ENCODE measurements around the gene NPAS2.

NPAS2 gene

DNA sequence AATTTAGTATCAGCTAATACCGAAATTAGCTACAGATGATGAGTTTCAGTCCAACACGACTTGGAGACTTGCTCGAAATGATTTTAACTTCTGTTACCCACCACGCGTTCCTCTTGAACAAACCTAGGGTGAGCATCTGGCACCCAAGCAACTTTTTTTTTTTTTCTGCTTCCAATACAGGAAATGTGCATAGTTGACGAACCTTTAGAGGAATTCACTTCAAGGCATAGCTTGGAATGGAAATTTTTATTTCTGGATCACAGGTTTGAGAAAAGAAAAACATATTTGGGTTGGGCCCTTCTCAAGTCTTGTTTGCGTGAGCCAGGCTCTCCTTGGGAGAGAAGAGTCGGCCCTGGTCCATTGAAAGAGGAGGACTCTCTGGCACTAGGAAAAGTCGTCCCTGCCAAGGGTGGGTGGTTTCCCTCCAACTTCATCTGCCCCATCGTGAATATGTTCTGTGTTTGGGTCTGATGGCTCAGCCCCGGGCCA lies 144.8 kb downstream of the NPAS2 start:
- Histone ChIP-seq H3K36me3 (ENCODE audit: control insufficient read depth in 2 of 2, insufficient read depth in 2 of 2, low read length in 2 of 2) (peaks cover 2 to 5% of the 10 kb centered on the region in 2 donors), H3K27ac (ENCODE audit: low read depth in 2 of 2, low read length in 2 of 2) (no peak overlapping the region), H3K4me3 (ENCODE audit: low read length in 2 of 2) (no peak overlapping the region), H3K27me3 (ENCODE audit: control insufficient read depth in 2 of 2, insufficient read depth in 2 of 2, low read length in 2 of 2) (no peaks in the 10 kb centered on the region), H3K9me3 (ENCODE audit: control insufficient read depth in 2 of 2, low read length in 2 of 2) (no peaks in the 10 kb centered on the region), H3K9ac (ENCODE audit: low read depth in 1 of 2, low read length in 2 of 2) (no peak overlapping the region), H3K4me1 (ENCODE audit: control insufficient read depth in 2 of 2, insufficient read depth in 2 of 2, low read length in 2 of 2) (no peaks in the 10 kb centered on the region)

DNA sequence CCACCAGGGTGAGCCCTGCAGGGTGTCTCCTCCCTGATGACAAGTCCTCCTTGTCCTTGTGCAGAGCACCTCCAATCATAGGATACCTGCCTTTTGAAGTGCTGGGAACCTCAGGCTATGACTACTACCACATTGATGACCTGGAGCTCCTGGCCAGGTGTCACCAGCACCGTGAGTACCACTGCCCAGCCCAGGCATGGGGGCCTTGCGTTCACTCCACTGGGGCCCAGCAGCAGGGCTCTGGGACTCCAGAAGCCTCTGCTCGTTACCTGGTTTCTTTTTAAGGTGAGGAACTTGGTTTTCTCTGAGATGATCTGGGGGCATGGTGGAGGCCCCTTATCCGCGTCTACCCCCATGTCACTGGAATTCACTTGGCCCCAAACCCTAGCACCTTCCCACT lies 145.7 kb downstream of the NPAS2 start:
- H3K4me3 ChIP-seq (ENCODE audit: low read length in 2 of 2), result no peak overlapping the region
- H3K4me1 ChIP-seq (ENCODE audit: control insufficient read depth in 2 of 2, insufficient read depth in 2 of 2, low read length in 2 of 2), result no peaks in the 10 kb centered on the region
- no peak overlapping the region for H3K9ac ChIP-seq (ENCODE audit: low read depth in 1 of 2, low read length in 2 of 2)
- H3K27me3 ChIP-seq (ENCODE audit: control insufficient read depth in 2 of 2, insufficient read depth in 2 of 2, low read length in 2 of 2), result no peaks in the 10 kb centered on the region
- no peaks in the 10 kb centered on the region for H3K9me3 ChIP-seq (ENCODE audit: control insufficient read depth in 2 of 2, low read length in 2 of 2)
- H3K27ac ChIP-seq (ENCODE audit: low read depth in 2 of 2, low read length in 2 of 2), result no peak overlapping the region
- peaks cover 5 to 9% of the 10 kb centered on the region in 2 donors for H3K36me3 ChIP-seq (ENCODE audit: control insufficient read depth in 2 of 2, insufficient read depth in 2 of 2, low read length in 2 of 2)

DNA sequence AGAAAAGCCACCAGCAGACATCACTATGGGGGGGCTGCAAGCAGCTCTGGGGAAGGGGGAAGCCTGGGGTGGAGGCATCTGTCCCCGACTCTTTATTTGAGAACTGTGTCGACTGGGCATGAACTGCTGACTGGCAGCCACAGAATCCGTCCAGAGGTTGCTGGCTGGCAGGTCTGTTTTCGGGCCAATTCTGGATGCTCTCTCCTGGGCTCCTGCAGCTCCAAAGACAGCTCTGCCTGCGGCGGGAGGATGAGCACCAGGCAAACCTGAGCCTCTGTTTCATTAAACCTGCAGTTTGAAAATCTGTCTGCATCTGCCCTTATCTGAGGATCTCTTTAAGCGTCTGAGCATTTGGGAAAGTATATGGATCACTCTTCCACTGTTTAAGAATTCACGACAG lies 147.8 kb downstream of the NPAS2 start:
- Histone ChIP-seq H3K27ac (ENCODE audit: low read depth in 2 of 2, low read length in 2 of 2) (no peak overlapping the region), H3K9me3 (ENCODE audit: control insufficient read depth in 2 of 2, low read length in 2 of 2) (no peaks in the 10 kb centered on the region), H3K4me1 (ENCODE audit: control insufficient read depth in 2 of 2, insufficient read depth in 2 of 2, low read length in 2 of 2) (no peaks in the 10 kb centered on the region)

DNA sequence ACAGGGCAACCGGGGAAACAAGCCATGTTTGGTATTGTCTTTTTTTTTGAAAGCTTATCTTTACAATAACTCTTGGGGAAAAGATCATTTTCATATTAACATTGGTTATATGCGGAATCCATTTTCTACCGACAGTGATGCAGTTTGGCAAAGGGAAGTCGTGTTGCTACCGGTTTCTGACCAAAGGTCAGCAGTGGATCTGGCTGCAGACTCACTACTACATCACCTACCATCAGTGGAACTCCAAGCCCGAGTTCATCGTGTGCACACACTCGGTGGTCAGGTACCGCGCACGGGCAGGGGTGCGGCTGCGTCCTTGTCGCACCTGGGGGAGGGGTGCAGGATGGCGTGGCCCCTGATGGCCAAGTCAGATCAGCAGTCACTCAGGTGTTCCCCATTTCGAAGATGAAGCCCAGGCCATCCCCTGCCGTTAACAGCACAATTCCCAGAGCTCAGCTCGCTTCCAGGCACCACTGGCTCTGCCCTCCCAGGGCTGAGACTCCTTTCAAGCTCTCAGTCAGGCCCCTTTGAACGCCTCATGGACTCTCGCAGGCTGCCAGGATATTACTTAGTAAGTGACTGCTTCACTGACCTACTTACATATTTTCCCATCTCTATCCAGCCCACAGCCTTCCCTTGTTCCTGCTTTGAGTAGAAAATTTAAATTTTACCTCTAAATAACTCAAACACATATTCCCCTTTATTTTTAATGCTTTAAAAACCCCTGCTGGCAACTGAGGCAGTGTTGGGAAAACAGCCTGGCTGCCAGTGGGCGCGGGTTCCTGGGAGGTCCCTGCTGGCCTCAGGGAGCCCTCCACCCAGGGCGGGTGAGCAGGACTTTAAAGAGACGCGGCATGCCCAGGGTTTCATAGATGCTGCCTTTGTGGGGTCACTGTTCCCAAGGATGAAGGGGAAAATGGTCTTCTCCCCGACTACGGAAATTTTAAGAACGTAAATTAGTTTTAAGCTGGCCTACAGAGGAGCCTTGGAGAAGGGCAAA lies 148.5 kb downstream of the NPAS2 start:
- H3K4me1 ChIP-seq (ENCODE audit: control insufficient read depth in 2 of 2, insufficient read depth in 2 of 2, low read length in 2 of 2), result no peaks in the 10 kb centered on the region
- no peak overlapping the region for H3K4me3 ChIP-seq (ENCODE audit: low read length in 2 of 2)
- no peaks in the 10 kb centered on the region for H3K9me3 ChIP-seq (ENCODE audit: control insufficient read depth in 2 of 2, low read length in 2 of 2)
- no peak overlapping the region for H3K27ac ChIP-seq (ENCODE audit: low read depth in 2 of 2, low read length in 2 of 2)
- H3K27me3 ChIP-seq (ENCODE audit: control insufficient read depth in 2 of 2, insufficient read depth in 2 of 2, low read length in 2 of 2), result no peaks in the 10 kb centered on the region
- no peak overlapping the region for H3K9ac ChIP-seq (ENCODE audit: low read depth in 1 of 2, low read length in 2 of 2)
- peaks cover 9 to 10% of the 10 kb centered on the region in 2 donors for H3K36me3 ChIP-seq (ENCODE audit: control insufficient read depth in 2 of 2, insufficient read depth in 2 of 2, low read length in 2 of 2)

More for the DNA sequence above, 147.8 kb downstream of the NPAS2 start:
- no peak overlapping the region for H3K4me3 ChIP-seq (ENCODE audit: low read length in 2 of 2)
- H3K27me3 ChIP-seq (ENCODE audit: control insufficient read depth in 2 of 2, insufficient read depth in 2 of 2, low read length in 2 of 2), result no peaks in the 10 kb centered on the region
- peaks cover 9 to 10% of the 10 kb centered on the region in 2 donors for H3K36me3 ChIP-seq (ENCODE audit: control insufficient read depth in 2 of 2, insufficient read depth in 2 of 2, low read length in 2 of 2)
- H3K9ac ChIP-seq (ENCODE audit: low read depth in 1 of 2, low read length in 2 of 2), result no peak overlapping the region

DNA sequence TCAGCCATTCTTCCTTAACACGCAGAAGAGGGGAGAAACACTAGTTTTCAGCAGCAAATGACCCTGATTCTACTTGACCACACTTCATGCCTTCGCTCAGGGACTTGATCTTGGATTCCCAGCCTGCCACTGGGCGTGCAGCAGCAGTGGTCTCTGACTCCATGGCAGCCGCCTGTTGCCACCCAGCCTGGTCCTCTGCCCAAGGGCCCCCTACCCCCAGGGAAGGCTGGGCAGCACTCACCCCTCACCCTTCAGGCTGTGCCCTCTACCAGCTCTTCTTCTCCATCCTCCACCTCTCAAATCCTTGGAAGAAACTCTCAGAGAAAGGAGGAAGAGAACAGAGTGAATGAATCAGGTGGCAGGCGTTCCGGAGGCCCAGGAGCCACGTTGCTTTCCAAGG lies 150.1 kb downstream of the NPAS2 start:
- no peak overlapping the region for H3K4me3 ChIP-seq (ENCODE audit: low read length in 2 of 2)
- H3K27ac ChIP-seq (ENCODE audit: low read depth in 2 of 2, low read length in 2 of 2), result no peak overlapping the region
- no peak overlapping the region for H3K9ac ChIP-seq (ENCODE audit: low read depth in 1 of 2, low read length in 2 of 2)
- no peaks in the 10 kb centered on the region for H3K27me3 ChIP-seq (ENCODE audit: control insufficient read depth in 2 of 2, insufficient read depth in 2 of 2, low read length in 2 of 2)
- H3K36me3 ChIP-seq (ENCODE audit: control insufficient read depth in 2 of 2, insufficient read depth in 2 of 2, low read length in 2 of 2), result peaks cover 15% of the 10 kb centered on the region in 2 donors
- H3K4me1 ChIP-seq (ENCODE audit: control insufficient read depth in 2 of 2, insufficient read depth in 2 of 2, low read length in 2 of 2), result no peaks in the 10 kb centered on the region
- no peaks in the 10 kb centered on the region for H3K9me3 ChIP-seq (ENCODE audit: control insufficient read depth in 2 of 2, low read length in 2 of 2)

DNA sequence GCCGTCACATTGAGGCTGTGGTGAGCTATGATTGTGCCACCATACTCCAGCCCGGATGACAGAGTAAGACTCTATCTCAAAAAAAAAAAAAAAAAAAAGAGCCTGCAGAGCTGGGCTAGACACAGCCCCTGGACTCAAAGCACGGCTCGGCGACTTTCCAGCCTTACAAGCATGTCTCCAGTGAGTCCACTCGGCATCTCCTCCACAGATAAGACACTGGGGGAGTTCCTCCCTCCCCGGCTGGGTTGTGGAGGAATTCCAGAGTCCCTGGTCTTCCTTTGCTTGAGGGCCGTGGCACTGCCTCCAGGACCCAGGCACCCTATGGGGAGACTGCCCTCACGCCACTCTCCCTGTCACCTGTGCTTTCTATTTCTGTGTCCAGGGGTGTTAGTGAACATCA lies 151.3 kb downstream of the NPAS2 start:
- no peak overlapping the region for H3K9ac ChIP-seq (ENCODE audit: low read depth in 1 of 2, low read length in 2 of 2)
- no peaks in the 10 kb centered on the region for H3K4me1 ChIP-seq (ENCODE audit: control insufficient read depth in 2 of 2, insufficient read depth in 2 of 2, low read length in 2 of 2)
- no peak overlapping the region for H3K4me3 ChIP-seq (ENCODE audit: low read length in 2 of 2)
- H3K27me3 ChIP-seq (ENCODE audit: control insufficient read depth in 2 of 2, insufficient read depth in 2 of 2, low read length in 2 of 2), result no peaks in the 10 kb centered on the region
- no peak overlapping the region for H3K27ac ChIP-seq (ENCODE audit: low read depth in 2 of 2, low read length in 2 of 2)
- no peaks in the 10 kb centered on the region for H3K9me3 ChIP-seq (ENCODE audit: control insufficient read depth in 2 of 2, low read length in 2 of 2)
- peaks cover 22 to 24% of the 10 kb centered on the region in 2 donors for H3K36me3 ChIP-seq (ENCODE audit: control insufficient read depth in 2 of 2, insufficient read depth in 2 of 2, low read length in 2 of 2)

DNA sequence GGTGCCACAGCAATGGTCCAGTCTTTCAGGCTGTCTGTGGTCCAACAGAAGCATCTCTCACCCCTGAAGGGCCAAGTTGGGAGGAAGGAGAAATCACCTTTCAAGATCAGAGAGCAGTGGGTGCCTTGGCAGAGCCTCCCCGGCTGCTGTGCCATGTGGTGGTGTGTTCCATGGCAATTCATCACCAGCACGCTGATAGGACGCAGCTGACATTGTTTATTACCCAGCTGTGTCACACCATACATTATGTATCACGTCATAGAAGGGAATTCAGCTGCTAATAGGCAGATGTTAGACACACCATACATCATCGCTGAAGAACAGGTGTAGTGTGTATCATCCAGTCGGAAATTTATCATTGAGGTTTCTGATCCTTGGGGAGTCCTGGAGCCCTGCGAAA lies 152.5 kb downstream of the NPAS2 start:
- no peak overlapping the region for H3K4me3 ChIP-seq (ENCODE audit: low read length in 2 of 2)
- H3K27ac ChIP-seq (ENCODE audit: low read depth in 2 of 2, low read length in 2 of 2), result no peak overlapping the region
- peaks cover 0 to 2% of the 10 kb centered on the region in 2 donors for H3K4me1 ChIP-seq (ENCODE audit: control insufficient read depth in 2 of 2, insufficient read depth in 2 of 2, low read length in 2 of 2)
- H3K36me3 ChIP-seq (ENCODE audit: control insufficient read depth in 2 of 2, insufficient read depth in 2 of 2, low read length in 2 of 2), result peaks cover 25 to 27% of the 10 kb centered on the region in 2 donors
- no peaks in the 10 kb centered on the region for H3K27me3 ChIP-seq (ENCODE audit: control insufficient read depth in 2 of 2, insufficient read depth in 2 of 2, low read length in 2 of 2)
- H3K9me3 ChIP-seq (ENCODE audit: control insufficient read depth in 2 of 2, low read length in 2 of 2), result no peaks in the 10 kb centered on the region
- no peak overlapping the region for H3K9ac ChIP-seq (ENCODE audit: low read depth in 1 of 2, low read length in 2 of 2)

DNA sequence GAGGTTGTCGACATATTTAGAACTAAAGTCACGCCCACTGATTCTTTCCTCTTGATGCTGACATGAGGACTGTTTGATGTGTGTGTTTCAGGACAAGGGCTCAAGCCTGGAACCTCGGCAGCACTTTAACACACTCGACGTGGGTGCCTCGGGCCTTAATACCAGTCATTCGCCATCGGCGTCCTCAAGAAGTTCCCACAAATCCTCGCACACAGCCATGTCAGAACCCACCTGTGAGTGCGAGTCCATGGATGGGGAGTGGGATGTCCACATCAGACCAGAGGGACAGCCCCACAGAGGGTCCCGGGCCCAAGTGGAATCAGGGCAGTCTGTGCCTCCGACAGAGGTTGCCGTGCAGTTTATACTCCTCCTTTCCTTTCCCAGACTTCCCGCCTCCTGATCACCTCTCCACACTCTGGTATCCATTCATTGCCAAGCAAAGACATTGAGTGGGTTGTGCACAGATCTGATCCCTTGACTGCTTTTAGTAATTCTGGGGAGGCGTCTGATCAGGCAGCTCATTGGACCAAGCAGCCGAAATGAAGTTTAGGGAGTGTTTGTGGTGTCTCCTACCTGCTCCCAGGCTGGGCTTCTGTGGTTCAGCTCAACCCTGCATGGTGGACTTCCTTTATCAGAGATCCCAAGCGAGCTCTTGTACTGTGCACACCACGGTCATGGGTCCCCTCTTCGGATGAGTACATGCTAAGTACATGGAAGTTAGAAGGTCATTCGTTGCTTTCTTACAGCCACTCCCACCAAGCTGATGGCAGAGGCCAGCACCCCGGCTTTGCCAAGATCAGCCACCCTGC lies 155.0 kb downstream of the NPAS2 start:
- H3K9ac ChIP-seq (ENCODE audit: low read depth in 1 of 2, low read length in 2 of 2), result no peak overlapping the region
- no peak overlapping the region for H3K27ac ChIP-seq (ENCODE audit: low read depth in 2 of 2, low read length in 2 of 2)
- H3K4me3 ChIP-seq (ENCODE audit: low read length in 2 of 2), result no peak overlapping the region
- no peaks in the 10 kb centered on the region for H3K9me3 ChIP-seq (ENCODE audit: control insufficient read depth in 2 of 2, low read length in 2 of 2)
- H3K27me3 ChIP-seq (ENCODE audit: control insufficient read depth in 2 of 2, insufficient read depth in 2 of 2, low read length in 2 of 2), result no peaks in the 10 kb centered on the region
- H3K4me1 ChIP-seq (ENCODE audit: control insufficient read depth in 2 of 2, insufficient read depth in 2 of 2, low read length in 2 of 2), result peaks cover 0 to 2% of the 10 kb centered on the region in 2 donors
- peaks cover 21 to 33% of the 10 kb centered on the region in 2 donors for H3K36me3 ChIP-seq (ENCODE audit: control insufficient read depth in 2 of 2, insufficient read depth in 2 of 2, low read length in 2 of 2)

DNA sequence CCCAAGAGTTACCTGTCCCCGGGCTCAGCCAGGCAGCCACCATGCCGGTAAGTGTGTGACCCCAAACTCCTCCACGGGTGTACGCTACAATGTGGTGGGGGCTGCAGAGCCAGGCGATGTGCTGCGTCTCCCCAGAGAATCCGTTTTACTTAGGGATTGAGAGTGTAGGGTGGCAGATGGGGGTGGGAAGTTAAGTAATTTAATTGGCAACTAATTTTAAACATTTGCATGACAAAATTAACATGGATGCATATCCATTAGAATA lies 155.5 kb downstream of the NPAS2 start:
- H3K27me3 ChIP-seq (ENCODE audit: control insufficient read depth in 2 of 2, insufficient read depth in 2 of 2, low read length in 2 of 2), result no peaks in the 10 kb centered on the region
- H3K4me1 ChIP-seq (ENCODE audit: control insufficient read depth in 2 of 2, insufficient read depth in 2 of 2, low read length in 2 of 2), result peaks cover 0 to 2% of the 10 kb centered on the region in 2 donors
- peaks cover 16 to 33% of the 10 kb centered on the region in 2 donors for H3K36me3 ChIP-seq (ENCODE audit: control insufficient read depth in 2 of 2, insufficient read depth in 2 of 2, low read length in 2 of 2)
- H3K9me3 ChIP-seq (ENCODE audit: control insufficient read depth in 2 of 2, low read length in 2 of 2), result no peaks in the 10 kb centered on the region
- no peak overlapping the region for H3K27ac ChIP-seq (ENCODE audit: low read depth in 2 of 2, low read length in 2 of 2)
- H3K4me3 ChIP-seq (ENCODE audit: low read length in 2 of 2), result no peak overlapping the region
- no peak overlapping the region for H3K9ac ChIP-seq (ENCODE audit: low read depth in 1 of 2, low read length in 2 of 2)

DNA sequence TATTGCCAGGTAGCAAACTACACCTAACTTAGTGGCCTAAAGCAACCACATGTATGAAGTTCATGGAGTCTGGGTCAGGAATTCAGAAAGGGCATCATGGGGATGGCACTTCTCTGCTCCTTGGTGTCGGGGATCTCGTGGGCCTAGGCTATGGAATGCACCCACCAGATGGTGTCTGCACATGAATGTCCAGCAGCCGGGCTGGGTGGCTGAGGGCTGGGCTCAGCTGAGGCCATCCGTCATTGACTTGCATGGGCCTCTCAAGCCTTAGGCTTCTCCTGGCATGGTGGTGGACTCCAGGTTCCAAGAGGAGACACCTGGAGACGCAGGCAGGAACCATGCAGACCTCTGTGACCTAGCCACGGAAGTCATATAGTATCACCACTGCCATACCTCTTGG lies 156.1 kb downstream of the NPAS2 start:
- Histone ChIP-seq H3K36me3 (ENCODE audit: control insufficient read depth in 2 of 2, insufficient read depth in 2 of 2, low read length in 2 of 2) (peaks cover 16 to 33% of the 10 kb centered on the region in 2 donors), H3K27ac (ENCODE audit: low read depth in 2 of 2, low read length in 2 of 2) (no peak overlapping the region), H3K4me3 (ENCODE audit: low read length in 2 of 2) (no peak overlapping the region)

More for the DNA sequence above, 156.1 kb downstream of the NPAS2 start:
- H3K4me1 ChIP-seq (ENCODE audit: control insufficient read depth in 2 of 2, insufficient read depth in 2 of 2, low read length in 2 of 2), result peaks cover 0 to 2% of the 10 kb centered on the region in 2 donors
- H3K27me3 ChIP-seq (ENCODE audit: control insufficient read depth in 2 of 2, insufficient read depth in 2 of 2, low read length in 2 of 2), result no peaks in the 10 kb centered on the region
- no peak overlapping the region for H3K9ac ChIP-seq (ENCODE audit: low read depth in 1 of 2, low read length in 2 of 2)
- H3K9me3 ChIP-seq (ENCODE audit: control insufficient read depth in 2 of 2, low read length in 2 of 2), result no peaks in the 10 kb centered on the region
